ENCODE measurements around the gene SLC35A4. TPM values are rescaled to one million over a fixed set of nuclear protein-coding genes. Genes with fewer than 3 reads are reported as not detected.

The SLC35A4 gene
- total RNA-seq, 1 donor from 2014 or later: 20.7 TPM

DNA sequence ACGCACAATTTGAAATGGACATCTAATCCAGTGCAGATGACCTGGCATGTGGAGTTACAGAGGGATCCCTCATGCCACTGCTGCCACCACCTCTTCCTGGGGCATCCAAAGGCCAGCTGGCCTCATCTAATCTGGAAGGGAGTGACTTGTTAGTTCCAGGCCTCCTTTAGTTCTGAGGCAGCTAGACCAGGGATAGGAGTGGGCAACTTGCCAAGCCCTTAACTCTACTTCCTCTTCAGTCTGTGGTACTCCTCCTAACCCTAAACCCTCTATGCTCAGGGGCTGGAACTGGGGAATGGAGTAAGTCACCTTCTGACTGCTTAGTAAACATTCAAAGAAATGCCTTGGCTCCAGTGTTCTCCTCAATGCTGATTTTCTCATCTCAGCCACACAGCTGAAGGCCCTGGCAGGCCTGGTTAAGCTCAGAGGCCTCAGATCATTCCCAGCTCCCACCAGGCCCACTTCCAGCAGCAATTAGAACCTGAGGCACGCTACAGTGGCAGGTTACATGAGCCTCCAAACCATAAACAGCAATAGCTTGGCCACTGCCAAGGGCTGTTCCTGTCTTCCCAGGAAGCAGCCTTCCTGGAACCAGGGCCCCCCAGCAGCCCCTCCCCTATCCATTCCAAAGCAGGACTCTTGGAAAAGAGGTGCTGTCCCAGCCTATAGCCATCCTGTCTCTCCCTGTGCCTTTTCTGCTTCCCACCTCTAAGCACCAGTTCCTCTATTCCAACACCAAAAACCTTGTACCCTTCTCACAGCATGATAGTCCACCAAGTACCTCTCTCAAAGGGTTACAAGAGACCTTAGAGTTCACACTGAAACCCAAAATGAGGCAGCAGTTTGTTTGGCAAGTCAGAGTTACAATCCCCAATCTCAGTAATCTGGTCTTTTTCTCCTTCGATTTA lies 15.1 kb upstream of the SLC35A4 start:
- no peak overlapping the region for H3K27ac ChIP-seq
- H3K36me3 Mint-ChIP-seq: peaks cover 27% of the 10 kb centered on the region
- H3K4me3 ChIP-seq: no peak overlapping the region
- peaks cover 23% of the 10 kb centered on the region for H3K4me1 Mint-ChIP-seq
- H2AFZ ChIP-seq (replicated peaks): no peak overlapping the region
- no peaks in the 10 kb centered on the region for H3K9me3 Mint-ChIP-seq
- no peaks in the 10 kb centered on the region for H3K27me3 ChIP-seq
- no peak overlapping the region for H3K9ac ChIP-seq
- peaks cover 5% of the 10 kb centered on the region for H3K27me3 Mint-ChIP-seq (ENCODE audit: insufficient read depth, low read depth)
- H3K27ac Mint-ChIP-seq: peak overlapping the region; percentile 69
- H3K4me1 ChIP-seq: peaks cover 10% of the 10 kb centered on the region
- peaks cover 23% of the 10 kb centered on the region for H4K20me1 ChIP-seq (ENCODE audit: low read depth)
- H3K4me3 Mint-ChIP-seq: peak overlapping the region; percentile 57
- DNase-seq (ENCODE audit: low spot score): no peak
- no peaks in the 10 kb centered on the region for H3K9me3 ChIP-seq (ENCODE audit: low read depth)
- H3K79me2 ChIP-seq (ENCODE audit: low read depth): peaks cover 19% of the 10 kb centered on the region
- no peak overlapping the region for H3K4me2 ChIP-seq
- TF ChIP-seq EZH2phosphoT487 (IDR thresholded peaks at IDR 0.05): no peak
- TF ChIP-seq, protein P1, sequence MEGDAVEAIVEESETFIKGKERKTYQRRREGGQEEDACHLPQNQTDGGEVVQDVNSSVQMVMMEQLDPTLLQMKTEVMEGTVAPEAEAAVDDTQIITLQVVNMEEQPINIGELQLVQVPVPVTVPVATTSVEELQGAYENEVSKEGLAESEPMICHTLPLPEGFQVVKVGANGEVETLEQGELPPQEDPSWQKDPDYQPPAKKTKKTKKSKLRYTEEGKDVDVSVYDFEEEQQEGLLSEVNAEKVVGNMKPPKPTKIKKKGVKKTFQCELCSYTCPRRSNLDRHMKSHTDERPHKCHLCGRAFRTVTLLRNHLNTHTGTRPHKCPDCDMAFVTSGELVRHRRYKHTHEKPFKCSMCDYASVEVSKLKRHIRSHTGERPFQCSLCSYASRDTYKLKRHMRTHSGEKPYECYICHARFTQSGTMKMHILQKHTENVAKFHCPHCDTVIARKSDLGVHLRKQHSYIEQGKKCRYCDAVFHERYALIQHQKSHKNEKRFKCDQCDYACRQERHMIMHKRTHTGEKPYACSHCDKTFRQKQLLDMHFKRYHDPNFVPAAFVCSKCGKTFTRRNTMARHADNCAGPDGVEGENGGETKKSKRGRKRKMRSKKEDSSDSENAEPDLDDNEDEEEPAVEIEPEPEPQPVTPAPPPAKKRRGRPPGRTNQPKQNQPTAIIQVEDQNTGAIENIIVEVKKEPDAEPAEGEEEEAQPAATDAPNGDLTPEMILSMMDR (IDR thresholded peaks at IDR 0.05): no peak
- TF ChIP-seq EZH2 (IDR thresholded peaks at IDR 0.05): no peak
- H3K36me3 ChIP-seq: no peaks in the 10 kb centered on the region
- H3F3A ChIP-seq (ENCODE audit: low read depth): peaks cover 37% of the 10 kb centered on the region

DNA sequence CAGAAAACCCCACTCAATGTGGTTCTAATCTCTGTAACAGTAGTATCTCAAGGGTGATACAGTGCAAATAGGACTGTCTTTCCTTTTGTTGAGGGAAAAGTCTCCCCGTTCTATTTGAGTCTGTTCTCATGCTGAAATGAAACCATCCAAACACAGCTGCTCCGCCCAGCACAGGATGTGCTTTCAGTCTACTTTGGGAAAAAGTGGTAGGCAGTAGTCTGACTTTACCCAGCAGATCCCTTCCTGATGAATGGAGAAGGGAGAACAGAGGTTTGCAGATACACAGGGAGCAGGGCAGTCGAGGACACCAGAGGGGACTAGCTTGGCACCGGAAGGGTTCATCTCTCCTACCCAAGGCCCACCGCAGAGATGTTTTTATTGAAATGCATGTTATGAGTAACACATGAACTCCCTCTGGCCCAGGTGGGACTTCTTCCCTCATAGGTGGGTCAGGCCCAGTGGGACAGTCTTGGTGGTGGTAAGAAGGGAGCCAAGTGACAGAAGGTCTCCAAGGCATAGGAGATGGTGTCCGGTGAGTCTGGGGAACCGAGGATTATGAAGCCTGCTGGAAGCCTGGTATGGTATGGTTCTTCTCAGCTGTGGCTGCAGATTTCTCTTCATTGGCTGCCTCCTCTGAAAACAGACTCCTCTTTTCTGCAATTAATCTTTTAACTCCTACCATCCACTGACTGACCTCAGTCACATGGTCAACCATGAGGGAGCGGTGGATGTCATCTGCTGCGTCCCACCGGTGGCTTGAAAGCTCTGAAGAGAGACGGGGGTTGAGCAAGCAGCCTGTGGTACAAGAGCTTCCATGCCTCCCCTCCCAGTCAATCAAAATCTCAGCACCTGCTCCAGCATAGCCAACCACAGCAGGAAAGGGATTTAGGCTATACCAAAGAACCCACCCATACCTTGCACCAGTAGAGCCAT lies 14.2 kb upstream of the SLC35A4 start:
- Mint-ChIP-seq H3K27me3 (ENCODE audit: insufficient read depth, low read depth) (peaks cover 5% of the 10 kb centered on the region), H3K4me1 (peaks cover 23% of the 10 kb centered on the region), H3K36me3 (peaks cover 24% of the 10 kb centered on the region), H3K9me3 (no peaks in the 10 kb centered on the region), H3K4me3 (no peak overlapping the region), H3K27ac (peak overlapping the region; percentile 73)
- Histone ChIP-seq H2AFZ (replicated peaks) (no peak overlapping the region), H3K9me3 (ENCODE audit: low read depth) (no peaks in the 10 kb centered on the region), H4K20me1 (ENCODE audit: low read depth) (peaks cover 23% of the 10 kb centered on the region), H3K4me3 (no peak overlapping the region), H3K9ac (no peak overlapping the region), H3K36me3 (no peaks in the 10 kb centered on the region), H3K79me2 (ENCODE audit: low read depth) (peaks cover 28% of the 10 kb centered on the region), H3K27me3 (no peaks in the 10 kb centered on the region), H3K27ac (no peak overlapping the region), H3K4me1 (peaks cover 10% of the 10 kb centered on the region), H3K4me2 (no peak overlapping the region), H3F3A (ENCODE audit: low read depth) (peaks cover 37% of the 10 kb centered on the region)
- TF ChIP-seq, protein P1 (IDR thresholded peaks at IDR 0.05): no peak
- TF ChIP-seq EZH2 (IDR thresholded peaks at IDR 0.05): no peak
- TF ChIP-seq EZH2phosphoT487 (IDR thresholded peaks at IDR 0.05): no peak
- DNase-seq (ENCODE audit: low spot score): no peak

DNA sequence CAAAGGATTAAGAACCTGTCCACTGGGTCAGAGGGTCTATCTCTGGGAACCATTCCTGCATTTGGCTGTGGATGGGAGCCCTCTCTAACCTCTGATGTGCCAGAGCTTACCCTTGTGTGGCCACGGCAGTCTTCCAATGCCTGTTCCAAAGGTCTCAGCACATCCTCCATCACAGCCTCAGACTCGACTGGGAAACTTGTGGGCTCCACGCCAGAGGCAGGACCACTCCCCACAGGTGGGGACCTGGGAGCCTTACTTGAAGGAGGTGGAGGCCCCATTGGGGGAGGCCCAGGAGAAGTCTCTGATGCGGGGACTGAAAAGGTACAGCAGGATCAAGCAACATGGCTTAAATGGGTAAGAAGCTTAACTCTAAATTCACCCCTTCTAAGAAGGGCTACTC lies 12.8 kb upstream of the SLC35A4 start:
- peaks cover 24% of the 10 kb centered on the region for H3K36me3 Mint-ChIP-seq
- H3K4me3 Mint-ChIP-seq: no peak overlapping the region
- H3K9ac ChIP-seq: no peak overlapping the region
- H3K4me1 Mint-ChIP-seq: peaks cover 27% of the 10 kb centered on the region
- H3K9me3 Mint-ChIP-seq: no peaks in the 10 kb centered on the region
- no peaks in the 10 kb centered on the region for H3K9me3 ChIP-seq (ENCODE audit: low read depth)
- H4K20me1 ChIP-seq (ENCODE audit: low read depth): peaks cover 31% of the 10 kb centered on the region
- no peaks in the 10 kb centered on the region for H3K36me3 ChIP-seq
- H3K27ac ChIP-seq: no peak overlapping the region
- H3K27me3 Mint-ChIP-seq (ENCODE audit: insufficient read depth, low read depth): peaks cover 8% of the 10 kb centered on the region
- H3K27me3 ChIP-seq: no peaks in the 10 kb centered on the region
- H3K27ac Mint-ChIP-seq: no peak overlapping the region
- no peak for TF ChIP-seq EZH2phosphoT487 (IDR thresholded peaks at IDR 0.05)
- TF ChIP-seq, protein P1 (IDR thresholded peaks at IDR 0.05): no peak
- H3K4me1 ChIP-seq: peaks cover 16% of the 10 kb centered on the region
- H3K4me3 ChIP-seq: no peak overlapping the region
- peaks cover 24% of the 10 kb centered on the region for H3F3A ChIP-seq (ENCODE audit: low read depth)
- no peak overlapping the region for H3K4me2 ChIP-seq
- H2AFZ ChIP-seq (replicated peaks): no peak overlapping the region
- DNase-seq (ENCODE audit: low spot score): no peak
- peaks cover 43% of the 10 kb centered on the region for H3K79me2 ChIP-seq (ENCODE audit: low read depth)

All from neural progenitor cell (in vitro differentiated cells).